Measurements from ENCODE around the gene CBX1. TPM values are rescaled to one million over a fixed set of nuclear protein-coding genes. Genes with fewer than 3 reads are reported as not detected.

The CBX1 gene
- total RNA-seq, 4 donors from 2014 or later = 18.4 to 27.5 (median 22.3) TPM

GRCh38 chr17:48107137-48108055 lies 6.1 kb upstream of the CBX1 start, which contains the start of gene SNX11:
Gene SNX11, plus strand, starts transcription at chr17:48107766. Its CDS starts 4,278 bp downstream, at chr17:48112044.
- WGBS = under 1% methylated on average over 23 of the region's 64 CpGs
- Histone ChIP-seq H3K36me3 (no peaks in the 10 kb centered on the region), H3K4me1 (peaks cover 27% of the 10 kb centered on the region), H3K27me3 (no peaks in the 10 kb centered on the region), H3K9me3 (no peaks in the 10 kb centered on the region), H3K4me3 (peak within 1 kb of the TSS; percentile 73), H3K27ac (peak within 1 kb of the TSS; percentile 85)
- DNase-seq (ENCODE audit: low spot score in 2 of 2) = peak; percentile 96
- TF ChIP-seq EP300 (IDR thresholded peaks at IDR 0.05) (no peak), POLR2A (IDR thresholded peaks at IDR 0.05) (peak in 1 of 2 donors; percentile 30), CTCF (IDR thresholded peaks at IDR 0.05) (no peak), POLR2AphosphoS5 (IDR thresholded peaks at IDR 0.05) (no peak)

GRCh38 chr17:48106802-48107136 lies 5.5 kb upstream of the CBX1 start:
- 38% methylated on average over 13 of the region's 13 CpGs for WGBS
- peak overlapping the region; percentile 73 for H3K4me3 ChIP-seq

GRCh38 chr17:48104440-48104839 lies 3.2 kb upstream of the CBX1 start:
- no peak for DNase-seq (ENCODE audit: low spot score in 2 of 2)
- Histone ChIP-seq H3K27ac (no peak overlapping the region), H3K36me3 (no peaks in the 10 kb centered on the region), H3K4me1 (peaks cover 31% of the 10 kb centered on the region), H3K9me3 (no peaks in the 10 kb centered on the region), H3K27me3 (no peaks in the 10 kb centered on the region), H3K4me3 (no peak overlapping the region)
- WGBS = 88% methylated on average over 7 of the region's 7 CpGs
- TF ChIP-seq POLR2A (IDR thresholded peaks at IDR 0.05) (no peak), POLR2AphosphoS5 (IDR thresholded peaks at IDR 0.05) (no peak), EP300 (IDR thresholded peaks at IDR 0.05) (no peak), CTCF (IDR thresholded peaks at IDR 0.05) (no peak)

More at GRCh38 chr17:48106802-48107136, 5.5 kb upstream of the CBX1 start:
- Histone ChIP-seq H3K4me1 (peaks cover 27% of the 10 kb centered on the region), H3K9me3 (no peaks in the 10 kb centered on the region), H3K36me3 (no peaks in the 10 kb centered on the region), H3K27me3 (no peaks in the 10 kb centered on the region), H3K27ac (peak overlapping the region; percentile 85)
- no peak for DNase-seq (ENCODE audit: low spot score in 2 of 2)
- TF ChIP-seq EP300 (IDR thresholded peaks at IDR 0.05) (no peak), POLR2AphosphoS5 (IDR thresholded peaks at IDR 0.05) (no peak), POLR2A (IDR thresholded peaks at IDR 0.05) (no peak), CTCF (IDR thresholded peaks at IDR 0.05) (no peak)

- Histone ChIP-seq H3K27me3 (no peaks in the 10 kb centered on the region), H3K9me3 (no peaks in the 10 kb centered on the region), H3K27ac (no peak overlapping the region), H3K4me3 (no peak overlapping the region), H3K36me3 (no peaks in the 10 kb centered on the region), H3K4me1 (peaks cover 20% of the 10 kb centered on the region)
- no peak for TF ChIP-seq EP300 (IDR thresholded peaks at IDR 0.05)
- WGBS = 69% methylated on average over 14 of the region's 14 CpGs
- no peak for DNase-seq (ENCODE audit: low spot score in 2 of 2)
Measured at GRCh38 chr17:48102798-48103715, 1.8 kb upstream of the CBX1 start.

GRCh38 chr17:48102043-48102750 lies 919 bp upstream of the CBX1 start:
- TF ChIP-seq POLR2AphosphoS5 (IDR thresholded peaks at IDR 0.05) = no peak
- no peak for TF ChIP-seq POLR2A (IDR thresholded peaks at IDR 0.05)
- no peak for TF ChIP-seq EP300 (IDR thresholded peaks at IDR 0.05)
- no peak for TF ChIP-seq CTCF (IDR thresholded peaks at IDR 0.05)
- 81% methylated on average over 19 of the region's 19 CpGs for WGBS
- no peaks in the 10 kb centered on the region for H3K27me3 ChIP-seq
- peak overlapping the region; percentile 96 for H3K4me3 ChIP-seq
- no peak for DNase-seq (ENCODE audit: low spot score in 2 of 2)
- H3K27ac ChIP-seq = no peak overlapping the region
- no peaks in the 10 kb centered on the region for H3K36me3 ChIP-seq
- peaks cover 18% of the 10 kb centered on the region for H3K4me1 ChIP-seq
- H3K9me3 ChIP-seq = no peaks in the 10 kb centered on the region

Data from suprapubic skin (tissue), 4 donors.